DOHH2 (cell line): ENCODE results near the gene SHROOM2.

Experiments
- H3F3A ChIP-seq: fragments of 200-600 bp; sonication (generic), shearing (Covaris generic); 2 replicates; pipeline ENCODE4 v1.6.0; 2016; ENCODE audit warnings: antibody characterized with exemption, mild to moderate bottlenecking; ENCODE audit not compliant: control insufficient read depth, insufficient read depth
- H3K27ac ChIP-seq: fragments of 200-600 bp; sonication (generic); 2 replicates; pipeline ENCODE4 v1.5.1; 2014; ENCODE audit warnings: low read depth, mild to moderate bottlenecking, low read length, moderate library complexity
- H3K27me3 ChIP-seq: fragments of 200-600 bp; sonication (generic); 2 replicates; pipeline ENCODE4 v1.6.1; 2014; ENCODE audit warnings: mild to moderate bottlenecking, low read length, mixed read lengths; ENCODE audit not compliant: control insufficient read depth
- H3K36me3 ChIP-seq: fragments of 200-600 bp; sonication (generic); 2 replicates; pipeline ENCODE4 v1.6.1; 2014; ENCODE audit warnings: mild to moderate bottlenecking, low read length, moderate library complexity, mixed read lengths; ENCODE audit not compliant: control insufficient read depth
- H3K4me1 ChIP-seq: fragments of 200-600 bp; sonication (generic); 2 replicates; pipeline ENCODE4 v1.6.1; 2014; ENCODE audit warnings: mild to moderate bottlenecking, low read length, mixed read lengths; ENCODE audit not compliant: control insufficient read depth
- H3K4me2 ChIP-seq: fragments of 200-600 bp; sonication (generic); 2 replicates; pipeline ENCODE4 v1.6.0; 2014; ENCODE audit warnings: mild to moderate bottlenecking, low read length, moderate library complexity
- H3K4me3 ChIP-seq: fragments of 200-600 bp; sonication (generic); 2 replicates; pipeline ENCODE4 v1.5.1; 2014; ENCODE audit warnings: mild to moderate bottlenecking, low read length, mixed read lengths
- H3K79me2 ChIP-seq: fragments of 200-600 bp; sonication (generic); 2 replicates; pipeline ENCODE4 v1.6.1; 2014; ENCODE audit warnings: mild to moderate bottlenecking, low read length, mixed read lengths; ENCODE audit not compliant: control insufficient read depth
- H3K9me2 ChIP-seq: fragments of 200-600 bp; sonication (generic); replicated peaks from 2 replicates; pipeline ENCODE4 v1.6.1; 2014; ENCODE audit warnings: mild to moderate bottlenecking, low read length, mixed read lengths; ENCODE audit not compliant: control insufficient read depth
- H3K9me3 ChIP-seq: fragments of 200-600 bp; sonication (generic); 2 replicates; pipeline ENCODE4 v1.6.1; 2014; ENCODE audit warnings: antibody characterized with exemption, low read length, mixed read lengths; ENCODE audit not compliant: control insufficient read depth, insufficient read depth
- H4K20me1 ChIP-seq: fragments of 200-600 bp; sonication (generic); 2 replicates; pipeline ENCODE4 v1.6.0; 2014; ENCODE audit warnings: low read depth, mild to moderate bottlenecking, antibody characterized with exemption, low read length, moderate library complexity; ENCODE audit not compliant: control insufficient read depth, insufficient read depth
- CTCF ChIP-seq: fragments of 200-600 bp; sonication (generic); IDR thresholded peaks from one replicate; pipeline ENCODE4 v1.5.1; 2014; ENCODE audit warnings: antibody characterized with exemption, mild to moderate bottlenecking, low read depth, low read length; ENCODE audit not compliant: poor library complexity, severe bottlenecking
- EZH2phosphoT487 ChIP-seq: fragments of 200-600 bp; sonication (generic); IDR thresholded peaks from 2 replicates; pipeline ENCODE4 v1.6.1; 2017; ENCODE audit warnings: borderline replicate concordance, mild to moderate bottlenecking, antibody characterized with exemption, low read length, moderate library complexity, mixed read lengths

The SHROOM2 gene

DNA sequence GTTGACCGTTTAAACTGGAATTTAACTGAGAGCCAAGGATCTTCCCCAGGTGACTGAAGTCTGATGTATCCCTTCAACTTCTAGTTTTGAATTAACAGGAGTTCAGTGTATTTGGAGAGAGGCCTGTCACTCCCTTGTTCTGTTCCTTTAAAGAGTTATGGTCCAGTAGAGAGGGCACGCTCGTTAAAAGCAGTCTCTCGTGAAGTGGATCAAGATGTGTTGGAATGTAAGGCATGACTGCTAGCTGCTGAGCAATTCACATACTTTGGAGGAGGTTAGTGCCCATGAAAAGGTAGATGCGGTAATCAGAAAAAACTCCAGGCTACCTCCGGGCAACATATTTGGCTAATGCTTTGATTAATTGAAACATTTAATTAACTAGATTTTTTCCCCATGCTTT, 65.7 kb downstream of the SHROOM2 start:
- Histone ChIP-seq H3F3A (no peaks in the 10 kb centered on the region), H3K4me2 (no peak overlapping the region), H3K9me2 (no peaks in the 10 kb centered on the region), H4K20me1 (no peaks in the 10 kb centered on the region), H3K4me1 (no peaks in the 10 kb centered on the region), H3K4me3 (no peak overlapping the region), H3K27me3 (no peaks in the 10 kb centered on the region), H3K27ac (no peak overlapping the region), H3K79me2 (no peaks in the 10 kb centered on the region), H3K9me3 (no peaks in the 10 kb centered on the region), H3K36me3 (no peaks in the 10 kb centered on the region)
- TF ChIP-seq CTCF = no peak

GRCh38 chrX:9853307-9853706, 67.1 kb downstream of the SHROOM2 start:
- H3K9me3 ChIP-seq = no peaks in the 10 kb centered on the region
- no peaks in the 10 kb centered on the region for H3K9me2 ChIP-seq
- no peaks in the 10 kb centered on the region for H3F3A ChIP-seq
- no peaks in the 10 kb centered on the region for H3K27me3 ChIP-seq
- TF ChIP-seq CTCF (no peak), EZH2phosphoT487 (no peak)
- H3K27ac ChIP-seq = no peak overlapping the region
- H4K20me1 ChIP-seq = no peaks in the 10 kb centered on the region
- H3K36me3 ChIP-seq = no peaks in the 10 kb centered on the region
- no peak overlapping the region for H3K4me2 ChIP-seq
- no peak overlapping the region for H3K4me3 ChIP-seq
- H3K79me2 ChIP-seq = no peaks in the 10 kb centered on the region
- H3K4me1 ChIP-seq = no peaks in the 10 kb centered on the region

DNA sequence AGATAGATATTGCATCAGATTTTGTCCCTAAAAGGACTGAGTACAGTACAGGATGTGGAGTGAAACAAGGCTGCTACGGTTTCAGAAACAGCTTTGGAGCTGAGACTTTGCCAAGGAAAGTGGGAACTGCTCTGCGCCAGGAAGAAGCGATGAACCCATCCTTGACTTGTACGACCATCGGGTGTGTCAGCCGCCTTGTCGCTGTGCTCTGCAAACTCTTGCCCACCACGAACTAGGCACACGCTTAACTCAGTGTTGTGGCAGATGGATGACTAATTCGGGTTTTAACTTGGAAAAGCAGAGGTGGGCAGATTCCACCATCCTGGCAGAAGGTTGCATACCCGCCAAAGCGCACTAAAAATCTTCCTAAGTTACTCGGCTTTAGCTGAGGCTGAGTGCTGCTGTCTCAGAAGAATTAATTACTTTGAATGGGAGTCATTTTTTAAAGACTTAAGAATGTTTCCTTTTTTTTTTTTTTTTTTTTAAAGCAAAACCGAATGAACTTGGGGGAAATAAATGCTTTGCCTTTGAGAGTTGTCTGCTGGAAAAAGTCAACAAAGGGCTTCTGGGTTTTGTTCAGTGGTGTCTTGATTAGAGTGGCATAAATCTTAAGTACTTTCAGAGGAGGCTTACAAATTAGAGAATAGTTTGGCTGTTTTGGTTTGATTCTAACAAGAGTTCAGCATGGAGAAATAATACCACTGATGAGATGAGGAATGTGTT, 69.5 kb downstream of the SHROOM2 start:
- Histone ChIP-seq H3K9me2 (no peaks in the 10 kb centered on the region), H3K27me3 (no peaks in the 10 kb centered on the region), H3K36me3 (no peaks in the 10 kb centered on the region), H3K27ac (no peak overlapping the region), H3K4me2 (no peak overlapping the region), H3K4me1 (no peaks in the 10 kb centered on the region), H3F3A (no peaks in the 10 kb centered on the region), H3K9me3 (no peaks in the 10 kb centered on the region), H3K4me3 (no peak overlapping the region), H4K20me1 (no peaks in the 10 kb centered on the region), H3K79me2 (no peaks in the 10 kb centered on the region)
- TF ChIP-seq EZH2phosphoT487 (no peak), CTCF (no peak)
